Spleen (tissue), 11 donors: ENCODE results near the gene NPDC1. TPM values are rescaled to one million over a fixed set of nuclear protein-coding genes. Genes with fewer than 3 reads are reported as not detected.

Experiments
- DNase-seq: peaks from one replicate; pipeline ENCODE4 v3.0.0-alpha.2; 2020
- H3K27ac ChIP-seq, 8 donors: fragments of 200-600 bp; sonication (generic) in 7 of 8; 1 replicate in 4 of 8; 2 replicates in 4 of 8; pipeline versions ENCODE4 v1.5.0 to v1.8.0; 2016 to 2021; ENCODE audit warnings: inconsistent platforms in 4 of 8, mild to moderate bottlenecking in 4 of 8, moderate library complexity in 1 of 8
- H3K27me3 ChIP-seq, 7 donors: fragments of 200-600 bp; sonication (generic) in 6 of 7; replicated peaks in 1 of 7; 1 replicate in 4 of 7; 2 replicates in 3 of 7; pipeline versions ENCODE4 v1.5.0 to v1.8.0; 2016 to 2021; ENCODE audit warnings: inconsistent platforms in 3 of 7, mild to moderate bottlenecking in 1 of 7
- H3K36me3 ChIP-seq, 6 donors: fragments of 200-600 bp; sonication (generic) in 5 of 6; 1 replicate in 4 of 6; 2 replicates in 2 of 6; pipeline versions ENCODE4 v1.5.0 to v1.8.0; 2016 to 2021; ENCODE audit warnings: inconsistent platforms in 2 of 6
- H3K4me1 ChIP-seq, 6 donors: fragments of 200-600 bp; sonication (generic) in 5 of 6; 1 replicate in 3 of 6; 2 replicates in 3 of 6; pipeline versions ENCODE4 v1.5.0 to v1.8.0; 2016 to 2021; ENCODE audit warnings: inconsistent platforms in 3 of 6
- H3K4me3 ChIP-seq, 8 donors: fragments of 200-600 bp; sonication (generic) in 7 of 8; 1 replicate in 4 of 8; 2 replicates in 4 of 8; pipeline versions ENCODE4 v1.5.0 to v1.8.0; 2016 to 2021; ENCODE audit warnings: inconsistent platforms in 4 of 8, mild to moderate bottlenecking in 4 of 8, moderate library complexity in 2 of 8
- H3K9me3 ChIP-seq, 8 donors: fragments of 200-600 bp; sonication (generic) in 7 of 8; 1 replicate in 4 of 8; 2 replicates in 4 of 8; pipeline versions ENCODE4 v1.5.0 to v1.8.0; 2016 to 2021; ENCODE audit warnings: inconsistent platforms in 4 of 8
- POLR2A ChIP-seq, 3 donors: fragments of 450-650 bp; IDR thresholded peaks; one replicate each; pipeline ENCODE4 v1.5.1; 2017; ENCODE audit warnings: antibody characterized with exemption in 3 of 3, mild to moderate bottlenecking in 1 of 3
- POLR2AphosphoS5 ChIP-seq, 3 donors: sonication (generic); formaldehyde crosslinking; IDR thresholded peaks; one replicate each; pipeline ENCODE4 v1.5.1; 2017; ENCODE audit warnings: antibody characterized with exemption in 3 of 3
- whole genome bisulfite sequencing, 5 donors: extraction: QIAGEN DNeasy Blood & Tissue Kit in 3 of 5; methylation state at CpG; one replicate each; pipeline versions ENCODE4 v1.1.5 to v1.1.7; 2013 to 2018; 5-methylcytosine and 5-hydroxymethylcytosine counted together
- intact Hi-C: fragments of 100-400 bp; cut with DNase I; formaldehyde crosslinking; loops from one replicate; pipeline ENCODE4 v1.15.0; 2023; ENCODE audit warnings: low total_unique reads
- polyA plus RNA-seq, 3 donors: library from polyadenylated mRNA; stranded (reverse); fragments of 200-250 nt; gene quantifications; one replicate each; pipeline ENCODE4 v1.2.1, GENCODE V29; 2013
- total RNA-seq, 7 donors: library from RNA; depleted of rRNA in 3 of 7; stranded (reverse); fragments of >200 nt in 3 of 7; fragmentation: NEBNext Ultra II Directional in 4 of 7; extraction: Animal tissue kit (Norgen Biotek cat#: 25700) in 4 of 7; gene quantifications; one replicate each; pipeline versions ENCODE4 v1.1.0 to v1.2.1, GENCODE V29; 2016 to 2021
- TF ChIP-seq, protein P1 (sequence below), 11 experiments: fragments of 200-600 bp in 7 of 11; fragments of 450-650 bp in 4 of 11; sonication (generic) in 4 of 11; IDR thresholded peaks in 8 of 11; conservative IDR thresholded peaks in 3 of 11; 1 replicate in 7 of 11; 2 replicates in 4 of 11; pipeline versions ENCODE4 v1.4.0 to v1.8.0; 2016 to 2021; ENCODE audit warnings: antibody characterized with exemption in 11 of 11, inconsistent platforms in 4 of 11, mild to moderate bottlenecking in 1 of 11
- donor health status: healthy with polysubstance abuse.
- donor health status: DM: no; HTN: no; CAD: no; lungs with moderate emphysema.
- donor health status: DM: no; HTN: no; CAD: no.
- donor health status: Bipolar disorder and iron deficiency.
- donor health status: healthy.
- donor health status: DM: no; HTN: no; CAD: no.
- donor health status: DM: yes; HTN: yes; CAD: no.

NPDC1 gene
- total and polyA plus RNA-seq, 10 donors, result 86.3 to 358 (median 132) TPM

GRCh38 chr9:137049544-137050449, 3.8 kb upstream of the NPDC1 start:
- DNase-seq, result no peak
- 34 to 48% (median 42%) methylated on average over 26 to 38 of the region's 38 CpGs for WGBS, 5 donors
- Histone ChIP-seq H3K4me1 (peaks cover 21 to 64% (median 46%) of the 10 kb centered on the region in 6 donors), H3K27me3 (peaks cover 15 to 100% (median 97%) of the 10 kb centered on the region in 7 donors), H3K9me3 (no peaks in the 10 kb centered on the region), H3K36me3 (no peaks in the 10 kb centered on the region), H3K4me3 (no peak overlapping the region), H3K27ac (no peak overlapping the region)
- TF ChIP-seq, protein P1, sequence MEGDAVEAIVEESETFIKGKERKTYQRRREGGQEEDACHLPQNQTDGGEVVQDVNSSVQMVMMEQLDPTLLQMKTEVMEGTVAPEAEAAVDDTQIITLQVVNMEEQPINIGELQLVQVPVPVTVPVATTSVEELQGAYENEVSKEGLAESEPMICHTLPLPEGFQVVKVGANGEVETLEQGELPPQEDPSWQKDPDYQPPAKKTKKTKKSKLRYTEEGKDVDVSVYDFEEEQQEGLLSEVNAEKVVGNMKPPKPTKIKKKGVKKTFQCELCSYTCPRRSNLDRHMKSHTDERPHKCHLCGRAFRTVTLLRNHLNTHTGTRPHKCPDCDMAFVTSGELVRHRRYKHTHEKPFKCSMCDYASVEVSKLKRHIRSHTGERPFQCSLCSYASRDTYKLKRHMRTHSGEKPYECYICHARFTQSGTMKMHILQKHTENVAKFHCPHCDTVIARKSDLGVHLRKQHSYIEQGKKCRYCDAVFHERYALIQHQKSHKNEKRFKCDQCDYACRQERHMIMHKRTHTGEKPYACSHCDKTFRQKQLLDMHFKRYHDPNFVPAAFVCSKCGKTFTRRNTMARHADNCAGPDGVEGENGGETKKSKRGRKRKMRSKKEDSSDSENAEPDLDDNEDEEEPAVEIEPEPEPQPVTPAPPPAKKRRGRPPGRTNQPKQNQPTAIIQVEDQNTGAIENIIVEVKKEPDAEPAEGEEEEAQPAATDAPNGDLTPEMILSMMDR (IDR thresholded peaks at IDR 0.05 in 8 of 11, conservative IDR thresholded peaks at IDR 0.05 in 3 of 11), result peak in 10 of 11 experiments; percentile 12 to 68 (median 40)
- TF ChIP-seq POLR2AphosphoS5 (IDR thresholded peaks at IDR 0.05), result no peak
- intact Hi-C loops, result no loop called here

DNA sequence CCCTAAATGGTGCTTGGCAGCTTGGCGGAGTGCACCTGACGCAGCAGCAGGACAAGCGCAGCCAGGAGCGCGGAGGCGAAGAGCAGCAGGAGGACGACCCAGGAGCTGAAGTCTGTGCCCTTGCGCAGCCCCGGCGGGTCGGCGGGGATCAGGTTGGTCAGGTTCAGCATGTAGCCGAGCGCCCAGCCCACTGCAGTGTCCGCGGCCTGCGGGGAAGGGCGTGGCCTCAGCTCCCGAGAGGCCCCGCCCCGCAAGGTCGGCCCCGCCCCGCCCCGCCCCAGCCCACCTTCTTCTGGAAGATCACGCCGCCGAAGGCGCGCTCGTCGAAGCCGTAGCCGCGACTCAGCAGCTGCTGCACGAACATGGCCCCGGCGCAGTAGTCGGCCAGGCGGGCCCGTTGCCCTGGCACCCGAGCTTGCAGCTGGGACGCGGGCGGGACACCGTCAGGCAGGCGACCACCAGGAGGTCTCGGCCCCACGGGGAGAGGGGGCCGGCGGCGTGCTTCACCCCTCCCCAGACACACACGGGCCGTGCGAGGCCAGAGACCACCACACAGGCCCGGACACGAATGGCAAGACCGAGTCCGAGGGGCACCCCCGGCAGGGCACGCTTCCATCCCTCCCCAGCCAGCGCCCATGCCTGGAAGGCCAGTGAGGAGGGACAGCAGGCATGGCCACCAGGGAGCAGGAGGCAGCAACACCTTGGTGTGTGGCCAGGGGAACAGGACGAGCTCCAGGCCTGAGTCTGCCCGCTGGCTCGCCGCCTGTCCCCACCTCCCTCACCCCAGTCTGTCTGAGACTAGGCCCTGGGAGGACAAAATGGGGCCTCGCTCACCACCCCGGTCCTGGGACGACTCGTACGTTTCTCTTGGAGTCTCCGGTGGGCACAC, 2.9 kb upstream of the NPDC1 start:
- no peak for TF ChIP-seq POLR2A (IDR thresholded peaks at IDR 0.05)
- TF ChIP-seq, protein P1 (IDR thresholded peaks at IDR 0.05 in 8 of 11, conservative IDR thresholded peaks at IDR 0.05 in 3 of 11), result no peak
- no peak for TF ChIP-seq POLR2AphosphoS5 (IDR thresholded peaks at IDR 0.05)
- peaks cover 25 to 64% (median 48%) of the 10 kb centered on the region in 6 donors for H3K4me1 ChIP-seq
- no peak overlapping the region for H3K27ac ChIP-seq
- no peaks in the 10 kb centered on the region for H3K36me3 ChIP-seq
- H3K9me3 ChIP-seq, result no peaks in the 10 kb centered on the region
- no peak for DNase-seq
- H3K27me3 ChIP-seq, result peaks cover 15 to 100% (median 98%) of the 10 kb centered on the region in 7 donors
- intact Hi-C loops, result no loop called here
- 36 to 62% (median 44%) methylated on average over 21 to 72 of the region's 72 CpGs for WGBS, 5 donors
- H3K4me3 ChIP-seq, result no peak overlapping the region

- Histone ChIP-seq H3K4me3 (peak overlapping the region; percentile 37 to 77 (median 52)), H3K27ac (peak overlapping the region; percentile 1 to 83 (median 79)), H3K27me3 (peaks cover 11 to 98% (median 71%) of the 10 kb centered on the region in 7 donors), H3K4me1 (peaks cover 25 to 79% (median 56%) of the 10 kb centered on the region in 6 donors), H3K36me3 (peaks cover 0 to 4% (median 0%) of the 10 kb centered on the region in 6 donors), H3K9me3 (no peaks in the 10 kb centered on the region)
- 1 to 3% (median 2%) methylated on average over 52 to 96 of the region's 96 CpGs for WGBS, 5 donors
- DNase-seq, result no peak
- intact Hi-C loops, result no loop called here
- TF ChIP-seq POLR2AphosphoS5 (IDR thresholded peaks at IDR 0.05) (no peak), POLR2A (IDR thresholded peaks at IDR 0.05) (no peak)
- TF ChIP-seq, protein P1 (IDR thresholded peaks at IDR 0.05 in 8 of 11, conservative IDR thresholded peaks at IDR 0.05 in 3 of 11), result no peak
These were observed 486 bp downstream of the NPDC1 start for GRCh38 chr9:137045294-137046087.
